Stimulated activated CD4-positive, alpha-beta T cell treated with anti-CD3 and anti-CD28 coated beads, Interleukin-2, amount 100 ng/mL, for 24 hours (primary cell): ENCODE results near the gene EOGT.

Source experiments
- DNase-seq, 2 donors: peaks; one replicate each; pipeline ENCODE4 v3.0.0-alpha.2; 2020

EOGT gene

GRCh38 chr3:68953816-68954444 lies 59.6 kb downstream of the EOGT start:
- no peak for DNase-seq

- no peak for DNase-seq
Measured at GRCh38 chr3:68945225-68945624, 68.3 kb downstream of the EOGT start.

- DNase-seq: no peak
Measured at GRCh38 chr3:68943753-68944500, 69.6 kb downstream of the EOGT start.

- DNase-seq: no peak
Measured at GRCh38 chr3:68941055-68941454, 72.4 kb downstream of the EOGT start.

GRCh38 chr3:68936856-68937255 lies 76.6 kb downstream of the EOGT start:
- DNase-seq: no peak

GRCh38 chr3:68935778-68936177 lies 77.7 kb downstream of the EOGT start:
- no peak for DNase-seq

- DNase-seq: no peak
Measured at GRCh38 chr3:68931406-68932149, 81.9 kb downstream of the EOGT start.
